IMR-90 (cell line): Measurements from ENCODE around the gene RERE. TPM values are rescaled to one million over a fixed set of nuclear protein-coding genes. Genes with fewer than 3 reads are reported as not detected.

Experiments
- ATAC-seq: fragments of 200-7000 bp; cut with Tn5 transposase; 2 replicates; pipeline ENCODE4 v1.9.1; 2020; ENCODE audit warnings: low read depth, mild to moderate bottlenecking, moderate library complexity
- BruUV-seq: library from RNA; stranded (reverse); fragments of 400-500 nt; replicated peaks from 2 replicates; lab custom pipeline; 2021; lab: Mats Ljungman, UMichigan
- CTCF ChIA-PET: fragments of 300-600 bp; formaldehyde crosslinking; extraction: SDS; loops from one replicate; lab custom pipeline; 2021; ENCODE audit warnings: antibody characterized with exemption; lab: Yijun Ruan, JAX
- POLR2A ChIA-PET: fragments of 300-600 bp; sonication (Branson Sonifier 250); formaldehyde crosslinking; loops from one replicate; lab custom pipeline; 2022; ENCODE audit warnings: antibody characterized with exemption; ENCODE audit not compliant: unreplicated experiment; lab: Charles Lee
- DNase-seq: peaks from one replicate; pipeline ENCODE4 v3.0.0; 2013
- H2AFZ ChIP-seq: replicated peaks from 2 replicates; pipeline ENCODE3; 2013; ENCODE audit warnings: low read length, mild to moderate bottlenecking; ENCODE audit not compliant: poor library complexity
- H2AK5ac ChIP-seq: 2 replicates; pipeline ENCODE4 v1.6.1; 2013; ENCODE audit warnings: low read depth, low read length, inconsistent platforms
- H2AK9ac ChIP-seq: replicated peaks from 2 replicates; pipeline ENCODE3; 2013; ENCODE audit warnings: mild to moderate bottlenecking, low read depth, low read length, moderate library complexity; ENCODE audit not compliant: poor library complexity
- H2BK120ac ChIP-seq: 2 replicates; pipeline ENCODE4 v1.6.1; 2013; ENCODE audit warnings: low read depth, low read length, inconsistent platforms
- H2BK15ac ChIP-seq: 3 replicates; pipeline ENCODE4 v1.6.1; 2013; ENCODE audit warnings: low read depth, low read length, inconsistent platforms
- H2BK20ac ChIP-seq: 2 replicates; pipeline ENCODE4 v1.6.1; 2013; ENCODE audit warnings: low read depth, mild to moderate bottlenecking, inconsistent platforms, low read length, moderate library complexity
- H2BK5ac ChIP-seq: 2 replicates; pipeline ENCODE4 v1.6.1; 2013; ENCODE audit warnings: mild to moderate bottlenecking, low read depth, low read length, inconsistent platforms; ENCODE audit not compliant: poor library complexity, severe bottlenecking
- H3K14ac ChIP-seq: replicated peaks from 2 replicates; pipeline ENCODE4 v1.6.1; 2013; ENCODE audit warnings: low read depth, low read length, inconsistent platforms
- H3K18ac ChIP-seq: 2 replicates; pipeline ENCODE4 v1.6.1; 2013; ENCODE audit warnings: low read depth, low read length, control low read depth
- H3K23ac ChIP-seq: 2 replicates; pipeline ENCODE4 v1.6.1; 2013; ENCODE audit warnings: low read depth, low read length, inconsistent platforms
- H3K27ac ChIP-seq: 2 replicates; pipeline ENCODE4 v1.5.1; 2013; ENCODE audit warnings: mild to moderate bottlenecking, control low read depth, low read length; ENCODE audit not compliant: insufficient read depth
- H3K27me3 ChIP-seq: 2 replicates; pipeline ENCODE4 v1.6.1; 2013; ENCODE audit warnings: low read length; ENCODE audit not compliant: control insufficient read depth, insufficient read depth
- H3K36me3 ChIP-seq: 2 replicates; pipeline ENCODE4 v1.6.1; 2013; ENCODE audit warnings: low read length, mixed read lengths; ENCODE audit not compliant: control insufficient read depth, insufficient read depth
- H3K4ac ChIP-seq: 2 replicates; pipeline ENCODE4 v1.6.1; 2013; ENCODE audit warnings: low read depth, low read length, inconsistent platforms
- H3K4me1 ChIP-seq: 2 replicates; pipeline ENCODE4 v1.6.1; 2013; ENCODE audit warnings: low read length, mixed read lengths; ENCODE audit not compliant: control insufficient read depth, insufficient read depth
- H3K4me2 ChIP-seq: 2 replicates; pipeline ENCODE4 v1.6.1; 2013; ENCODE audit warnings: low read depth, mild to moderate bottlenecking, control low read depth, low read length, moderate library complexity
- H3K4me3 ChIP-seq: 2 replicates; pipeline ENCODE4 v1.5.1; 2013; ENCODE audit warnings: low read depth, mild to moderate bottlenecking, control low read depth, low read length, moderate library complexity; ENCODE audit not compliant: insufficient read depth
- H3K56ac ChIP-seq: 2 replicates; pipeline ENCODE4 v1.6.1; 2013; ENCODE audit warnings: low read length, inconsistent platforms; ENCODE audit not compliant: insufficient read depth; ENCODE audit errors: extremely low read depth
- H3K79me1 ChIP-seq, 2 experiments: 2 replicates each; pipeline ENCODE4 v1.6.1; 2013; ENCODE audit warnings: low read length in 2 of 2, inconsistent platforms in 1 of 2, low read depth in 1 of 2
- H3K9ac ChIP-seq: 2 replicates; pipeline ENCODE4 v1.6.1; 2013; ENCODE audit warnings: low read depth, low read length, control low read depth
- H3K9me1 ChIP-seq: 2 replicates; pipeline ENCODE4 v1.6.1; 2013; ENCODE audit warnings: low read length, inconsistent platforms; ENCODE audit not compliant: insufficient read depth
- H3K9me3 ChIP-seq: 2 replicates; pipeline ENCODE4 v1.6.1; 2013; ENCODE audit warnings: low read length; ENCODE audit not compliant: control insufficient read depth, insufficient read depth
- H4K20me1 ChIP-seq: 2 replicates; pipeline ENCODE4 v1.6.1; 2013; ENCODE audit warnings: low read length, inconsistent platforms; ENCODE audit not compliant: insufficient read depth
- H4K5ac ChIP-seq: 2 replicates; pipeline ENCODE4 v1.6.1; 2013; ENCODE audit warnings: mild to moderate bottlenecking, low read depth, low read length, control low read depth
- H4K8ac ChIP-seq, 2 experiments: 2 replicates each; pipeline ENCODE4 v1.6.1; 2013; ENCODE audit warnings: low read depth in 2 of 2, low read length in 2 of 2, control low read depth in 1 of 2, inconsistent platforms in 1 of 2
- H4K91ac ChIP-seq: 2 replicates; pipeline ENCODE4 v1.6.1; 2013; ENCODE audit warnings: low read depth, low read length, inconsistent platforms; ENCODE audit not compliant: insufficient read depth
- CEBPB ChIP-seq: IDR thresholded peaks from 2 replicates; pipeline ENCODE4 v1.6.1; 2012; ENCODE audit warnings: low read depth, low read length, improper control_type of control experiment
- NFE2L2 ChIP-seq: fragments of 150-350 bp; IDR thresholded peaks from 2 replicates; pipeline ENCODE4 v1.6.1; 2016; ENCODE audit warnings: low read depth, mild to moderate bottlenecking, low read length
- WGBS, 2 experiments: methylation state at CpG; one replicate each; pipeline versions ENCODE4 v1.1.5 to v1.1.7; 2013; ENCODE audit warnings: missing lambda C conversion rate in 2 of 2; ENCODE audit not compliant: insufficient read length in 1 of 2; ENCODE audit errors: extremely low coverage in 2 of 2; 5-methylcytosine and 5-hydroxymethylcytosine counted together
- dilution Hi-C: fragments of 300-500 bp; cut with HindIII; formaldehyde crosslinking; loops from one replicate; pipeline ENCODE4 v1.14.3; 2018; ENCODE audit warnings: low sequenced_read_pairs; ENCODE audit not compliant: unreplicated experiment
- in situ Hi-C: fragments of 300-500 bp; cut with MboI; formaldehyde crosslinking; loops from 3 replicates; pipeline ENCODE4 v1.14.3; 2019; ENCODE audit warnings: low sequenced_read_pairs, inconsistent platforms, mixed read lengths
- intact Hi-C: fragments of 100-400 bp; cut with micrococcal nuclease; formaldehyde crosslinking; loops from 2 replicates; pipeline ENCODE4 v1.10.0; 2022
- polyA plus RNA-seq, 3 experiments: library from polyadenylated mRNA; depleted of rRNA; stranded (reverse); fragments of >200 nt; gene quantifications; 2 replicates each; pipeline ENCODE4 v1.2.3, GENCODE V29; 2012; ENCODE audit warnings: low replicate concordance in 1 of 3
- total RNA-seq: library from RNA; depleted of rRNA; stranded (reverse); fragments of >200 nt; gene quantifications from 2 replicates; pipeline ENCODE4 v1.2.3, GENCODE V29; 2012

The RERE gene
- total and polyA plus RNA-seq, 2 of the 4 experiments (the other 2 are of a cell fraction) = 11.5 to 25.1 TPM

DNA sequence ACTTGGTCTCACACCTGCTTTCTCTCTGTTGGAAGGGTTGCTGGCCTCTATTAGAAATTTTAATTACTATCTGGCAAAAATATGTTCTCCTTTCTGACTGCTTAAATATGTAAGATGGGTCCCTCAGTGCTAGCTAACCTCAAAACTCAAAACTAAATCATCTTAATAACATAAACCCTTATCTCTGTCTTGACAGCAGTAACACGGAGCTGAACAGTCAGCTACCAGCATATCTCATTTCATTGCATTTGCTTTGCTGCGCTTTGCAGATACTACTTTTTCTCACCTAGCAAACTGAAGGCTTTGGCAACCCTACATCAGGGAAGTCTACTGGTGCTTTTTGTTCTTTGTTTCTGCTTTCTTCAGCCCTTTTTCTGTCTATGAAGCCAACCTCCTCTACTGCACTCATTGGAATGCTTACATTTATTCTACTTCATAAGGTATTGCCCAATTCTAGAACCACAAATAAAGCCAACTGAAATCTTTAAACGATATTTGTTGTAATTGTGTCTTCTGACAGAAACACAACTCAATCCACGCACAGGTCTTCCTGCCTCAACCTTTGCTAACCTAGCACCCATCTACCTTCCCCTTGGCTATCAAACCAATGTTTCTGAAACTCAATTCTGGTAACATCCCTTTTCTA is 95.6 kb downstream of the RERE start:
- H2BK5ac ChIP-seq = no peak overlapping the region
- no peak overlapping the region for H2AK5ac ChIP-seq
- 0 out of 4 replicates have a peak overlapping the region, but pooled peaks of 1 of the 2 experiments have one; percentile 30 for H4K8ac ChIP-seq
- H3K14ac ChIP-seq = peak overlapping the region; percentile 70
- peaks cover 3% of the 10 kb centered on the region; the same call in 1 of the 2 replicates for H3K9me1 ChIP-seq
- H3K4me1 ChIP-seq = peaks cover 19% of the 10 kb centered on the region
- no peak overlapping the region for H3K56ac ChIP-seq
- DNase-seq = no peak
- H3K18ac ChIP-seq = peak overlapping the region; percentile 93; the same call in 1 of the 2 replicates
- H3K23ac ChIP-seq = no peak overlapping the region; the same call in 1 of the 2 replicates
- ChIA-PET POLR2A (no interaction called here), CTCF (interaction anchor here (0.8 kb wide), 1 partner anchor 15 kb away, joined by 3 read pairs; no protein-coding TSS in a partner anchor)
- H2BK20ac ChIP-seq = no peak overlapping the region
- no peaks in the 10 kb centered on the region for H3K36me3 ChIP-seq
- H3K27ac ChIP-seq = no peak overlapping the region
- TF ChIP-seq NFE2L2 (no peak), CEBPB (peak; percentile 69)
- H3K4me2 ChIP-seq = peak overlapping the region; percentile 74
- in situ Hi-C loops (loop anchor here (25.0 kb wide), 1 partner anchor 735 kb away; no protein-coding TSS in a partner anchor), intact Hi-C loops (no loop called here), dilution Hi-C loops (no loop called here)
- no peaks in the 10 kb centered on the region for H3K9me3 ChIP-seq
- H2BK15ac ChIP-seq = peak overlapping the region; percentile 10; the same call in 1 of the 3 replicates
- 83% methylated on average over 3 of the region's 4 CpGs; no CpG with 5 or more reads in 1 of the 2 experiments for WGBS, 2 experiments
- H2AK9ac ChIP-seq = no peak overlapping the region
- peak overlapping the region; percentile 11; the same call in 1 of the 2 replicates for H2BK120ac ChIP-seq
- peak overlapping the region; percentile 41; the same call in 1 of the 2 replicates for H3K4ac ChIP-seq
- no peak overlapping the region for H2AFZ ChIP-seq
- H3K79me1 ChIP-seq = peaks cover 13 to 51% of the 10 kb centered on the region in 2 experiments; a peak in 3 of 4 replicates
- no peaks in the 10 kb centered on the region for H3K27me3 ChIP-seq
- peak overlapping the region; percentile 66; the same call in 1 of the 2 replicates for H4K5ac ChIP-seq
- no TSS peak for BruUV-seq
- peak; percentile 35 for ATAC-seq
- no peak overlapping the region for H3K4me3 ChIP-seq
- no peak overlapping the region for H3K9ac ChIP-seq
- H4K20me1 ChIP-seq = peaks cover 3% of the 10 kb centered on the region; the same call in 1 of the 2 replicates
- H4K91ac ChIP-seq = no peak overlapping the region
